ENCODE data around the gene L1CAM.

- TF ChIP-seq POLR2AphosphoS5 (IDR thresholded peaks at IDR 0.05; ENCODE audit: borderline replicate concordance, low read depth, low read length) (no peak), EZH2 (IDR thresholded peaks at IDR 0.05) (no peak)
Observed at GRCh38 chrX:153925387-153925738, 39.4 kb upstream of the L1CAM start.

Measured in SK-N-MC (cell line).